GM19324 (cell line): ENCODE data around the gene NCAM2.
"Not testable (repeated sequence)": the region's sequence is repeated elsewhere in the genome, so short reads cannot be mapped to it uniquely, and the experiment has no call there.

Experiments used
- ATAC-seq: cut with Tn5 transposase; IDR thresholded peaks from one replicate; pipeline ENCODE4 v1.9.1; 2021; ENCODE audit warnings: mild to moderate bottlenecking, moderate library complexity; ENCODE audit not compliant: unreplicated experiment, low FRiP score

The NCAM2 gene

DNA sequence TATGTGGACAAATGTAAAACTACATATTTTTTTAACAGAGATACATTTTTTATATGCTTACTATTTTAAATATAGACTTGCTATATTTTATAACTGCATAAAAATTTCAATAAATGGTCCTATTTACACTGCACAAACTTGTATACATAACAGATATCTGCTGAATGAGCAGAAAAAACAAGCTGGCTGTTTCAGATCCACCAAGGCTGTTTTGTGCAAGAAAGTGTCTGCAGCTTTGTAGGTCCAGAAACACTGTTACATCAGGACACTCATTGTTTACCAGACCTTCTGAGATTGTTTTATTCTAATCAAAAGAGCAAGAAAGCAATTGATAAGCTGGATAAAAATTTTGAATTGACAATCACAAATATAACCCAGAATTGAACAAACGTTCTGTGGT is 99.3 kb downstream of the NCAM2 start:
- no peak for ATAC-seq

DNA sequence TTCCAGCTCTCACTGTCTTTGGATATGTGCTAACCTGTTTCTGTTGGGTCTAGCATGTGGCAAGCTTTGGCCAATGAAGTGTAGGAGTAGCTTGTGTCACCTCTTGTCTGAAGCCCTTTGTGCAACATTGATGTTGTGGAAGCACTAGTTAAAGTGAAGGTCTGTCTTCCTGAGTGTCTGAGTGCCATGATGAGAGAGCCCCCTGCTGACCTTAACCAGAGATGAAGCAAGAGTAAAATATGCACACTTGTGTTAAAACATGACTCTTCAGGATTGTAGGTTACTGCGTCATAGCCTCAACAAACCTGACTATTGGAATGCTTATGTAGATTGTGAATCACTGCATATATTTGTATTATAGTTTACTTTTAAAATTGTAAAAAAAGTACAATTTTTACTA is 103.7 kb downstream of the NCAM2 start:
- ATAC-seq: no peak

DNA sequence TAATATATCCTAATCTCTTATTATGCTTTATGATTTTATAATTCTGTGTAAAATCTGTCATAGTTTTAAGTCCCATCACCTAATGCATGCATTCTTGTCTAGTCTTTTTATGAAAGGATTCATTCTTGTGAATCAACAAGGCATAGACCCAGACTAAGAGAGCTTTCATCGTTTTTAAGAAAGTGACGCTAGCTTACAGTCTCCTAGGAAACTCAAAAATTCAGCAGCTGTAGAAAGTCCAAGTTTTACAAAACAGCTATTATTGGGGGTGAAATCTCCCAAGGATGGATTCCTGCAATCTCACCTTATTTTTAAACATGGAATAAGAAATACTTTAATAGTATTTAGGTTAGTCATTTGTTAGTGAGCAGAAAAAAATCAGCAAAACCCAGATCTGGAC is 104.7 kb downstream of the NCAM2 start:
- ATAC-seq: no peak

DNA sequence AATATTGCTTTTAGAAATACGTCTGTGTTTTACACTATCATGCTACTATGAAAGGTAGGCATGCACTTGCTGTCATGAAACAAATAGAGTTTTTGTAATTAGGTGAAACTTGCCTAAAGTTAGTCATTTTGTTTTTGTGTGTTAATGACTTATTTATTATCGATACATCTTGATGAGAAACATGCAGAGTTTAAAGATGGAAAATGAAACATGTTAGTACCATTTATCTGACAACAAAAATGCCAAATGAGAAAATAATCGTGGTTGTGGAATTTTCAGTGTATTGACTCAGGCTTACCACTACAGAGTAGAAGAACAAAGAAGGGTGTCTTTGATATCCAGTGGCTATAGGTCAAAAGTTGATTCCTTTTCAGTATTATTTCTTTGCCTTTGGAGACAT is 105.5 kb downstream of the NCAM2 start:
- no peak for ATAC-seq

DNA sequence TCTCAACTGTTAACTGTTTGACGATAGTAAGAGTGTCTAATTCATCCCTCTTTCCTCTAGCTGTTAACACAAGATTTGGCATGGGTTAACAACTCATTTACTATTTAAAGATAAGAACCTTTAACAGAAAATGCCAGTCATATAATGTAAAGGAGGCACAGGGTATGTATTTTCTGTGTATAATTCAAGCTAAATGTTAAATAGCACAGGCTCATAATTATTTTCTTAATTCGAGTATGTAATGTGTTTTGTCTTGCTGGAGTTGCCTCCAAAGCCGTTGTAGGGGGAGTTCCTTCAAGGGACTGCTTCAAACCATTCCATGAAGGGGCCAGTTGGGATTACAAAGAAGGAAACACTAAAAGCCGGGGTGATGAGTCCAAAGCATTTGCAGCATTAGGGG is 111.5 kb downstream of the NCAM2 start:
- no peak for ATAC-seq

DNA sequence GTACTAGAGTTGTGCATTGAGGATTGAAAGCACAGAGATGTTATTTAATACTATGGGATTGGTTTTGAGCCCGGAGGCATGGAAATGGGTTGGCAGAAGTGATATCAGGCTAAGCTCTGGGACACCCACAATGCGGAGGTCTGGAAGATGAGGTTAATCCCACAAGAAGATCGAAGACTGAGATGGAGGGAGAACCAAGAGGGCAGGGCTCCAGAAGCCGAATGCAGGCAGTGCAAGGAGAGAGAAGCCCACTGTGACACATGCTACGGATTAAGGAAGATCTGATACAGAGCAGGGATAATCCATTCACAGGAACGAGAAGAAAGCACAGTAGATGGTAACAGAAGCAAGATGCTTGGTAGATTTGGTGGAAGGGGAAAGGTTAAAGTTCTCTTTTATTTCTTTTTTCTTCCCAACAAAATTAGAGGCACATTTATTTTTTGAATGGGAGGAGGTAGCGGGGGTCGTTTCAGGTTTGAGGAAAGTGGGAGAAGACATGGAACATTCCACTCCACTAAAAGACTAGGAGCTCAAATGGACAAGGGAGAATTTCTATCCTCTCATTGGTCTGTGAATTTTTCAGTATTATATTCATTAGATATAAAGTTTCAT is 113.2 kb downstream of the NCAM2 start:
- ATAC-seq: no peak

DNA sequence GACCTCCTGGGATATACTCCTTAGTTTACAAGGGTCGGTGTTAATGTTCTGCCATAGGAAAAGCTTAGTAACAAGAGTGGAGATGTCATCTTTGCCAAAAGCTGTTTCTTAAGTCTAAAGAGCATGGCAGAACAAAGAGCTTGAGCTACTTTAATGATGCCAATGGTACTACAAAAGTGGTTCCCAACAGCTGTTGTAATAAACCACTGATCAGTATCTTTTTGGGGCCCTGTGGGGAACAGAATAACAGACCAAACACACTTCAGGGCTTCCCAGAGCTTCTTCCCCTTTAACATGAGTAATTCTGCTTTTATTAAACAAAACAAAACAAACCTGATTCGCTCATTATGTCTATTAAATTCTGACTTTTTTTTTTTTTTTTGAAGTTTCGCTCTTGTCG is 116.3 kb downstream of the NCAM2 start:
- ATAC-seq: no peak

DNA sequence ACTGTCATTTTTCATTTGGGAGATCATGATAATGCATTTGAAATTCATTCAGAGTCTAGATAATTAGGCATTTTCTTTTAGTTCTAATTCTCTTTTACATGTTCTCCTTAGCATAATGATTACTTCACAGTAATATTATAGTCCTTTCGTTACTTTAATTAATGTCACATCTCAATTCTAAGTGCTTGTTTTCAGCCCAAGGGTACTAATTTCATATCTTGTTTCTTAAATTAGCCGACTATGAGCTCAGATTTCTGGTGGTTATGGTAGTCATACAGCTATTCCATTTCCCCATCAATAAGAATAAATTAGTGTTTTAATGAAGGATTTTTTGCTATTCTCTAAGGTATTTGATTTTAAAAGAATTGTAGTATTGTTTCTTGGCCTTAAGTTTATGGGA is 120.9 kb downstream of the NCAM2 start:
- ATAC-seq: no peak

DNA sequence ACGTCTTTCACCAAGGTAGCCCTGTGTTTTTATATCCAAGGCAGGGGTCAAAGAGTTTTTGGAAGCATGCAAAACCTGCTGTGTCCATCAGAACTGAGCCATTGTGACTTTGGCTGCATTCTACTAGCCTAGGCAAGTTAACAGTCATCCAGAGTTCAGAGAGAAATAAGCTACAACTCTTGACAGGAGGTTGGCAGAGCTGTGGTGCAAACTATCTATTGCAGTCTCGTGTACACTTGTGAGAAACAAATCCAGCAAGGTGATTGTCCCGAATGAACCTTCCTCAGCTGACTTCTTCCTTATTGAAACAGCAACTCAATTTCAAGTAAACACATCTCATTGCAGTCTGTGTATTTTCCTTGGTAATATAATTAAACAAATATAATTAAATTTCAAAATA is 124.5 kb downstream of the NCAM2 start:
- ATAC-seq: no peak

DNA sequence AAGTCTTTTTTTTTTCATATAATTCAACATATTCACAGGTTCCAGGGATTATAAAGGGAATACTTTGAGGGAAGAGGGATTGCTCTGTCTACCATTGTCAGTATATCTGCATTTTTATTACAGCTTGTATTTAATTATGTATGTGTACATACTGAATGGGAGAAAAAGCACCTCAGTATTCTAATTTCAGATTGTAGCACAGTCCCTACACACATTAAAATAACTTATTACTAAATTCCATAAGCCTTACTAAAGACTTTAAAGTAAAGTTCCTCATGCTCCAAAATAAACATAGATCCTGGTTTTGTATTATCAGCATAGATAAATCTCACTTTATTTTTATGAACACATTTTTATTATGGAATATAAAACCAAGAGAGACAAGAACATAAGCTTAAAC is 134.2 kb downstream of the NCAM2 start:
- no peak for ATAC-seq

DNA sequence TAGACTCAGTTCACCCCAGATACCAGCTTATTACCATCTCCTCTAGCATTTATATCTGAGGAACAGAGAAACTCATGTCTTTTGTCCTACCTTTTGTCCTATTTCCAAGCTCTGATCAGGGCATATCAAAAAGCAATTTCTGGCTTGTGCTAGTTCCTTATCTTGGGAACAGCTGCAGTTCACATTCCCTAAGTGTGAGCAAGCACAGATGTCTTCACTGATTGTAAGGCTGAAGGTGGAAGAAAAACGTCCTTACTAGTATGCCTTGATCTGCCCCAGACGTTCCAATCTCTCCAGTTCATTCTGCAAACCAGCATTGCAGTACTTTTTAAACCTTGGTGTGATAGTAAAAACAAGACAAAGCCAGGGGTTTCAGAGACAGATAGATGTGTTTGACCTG is 139.8 kb downstream of the NCAM2 start:
- no peak for ATAC-seq

DNA sequence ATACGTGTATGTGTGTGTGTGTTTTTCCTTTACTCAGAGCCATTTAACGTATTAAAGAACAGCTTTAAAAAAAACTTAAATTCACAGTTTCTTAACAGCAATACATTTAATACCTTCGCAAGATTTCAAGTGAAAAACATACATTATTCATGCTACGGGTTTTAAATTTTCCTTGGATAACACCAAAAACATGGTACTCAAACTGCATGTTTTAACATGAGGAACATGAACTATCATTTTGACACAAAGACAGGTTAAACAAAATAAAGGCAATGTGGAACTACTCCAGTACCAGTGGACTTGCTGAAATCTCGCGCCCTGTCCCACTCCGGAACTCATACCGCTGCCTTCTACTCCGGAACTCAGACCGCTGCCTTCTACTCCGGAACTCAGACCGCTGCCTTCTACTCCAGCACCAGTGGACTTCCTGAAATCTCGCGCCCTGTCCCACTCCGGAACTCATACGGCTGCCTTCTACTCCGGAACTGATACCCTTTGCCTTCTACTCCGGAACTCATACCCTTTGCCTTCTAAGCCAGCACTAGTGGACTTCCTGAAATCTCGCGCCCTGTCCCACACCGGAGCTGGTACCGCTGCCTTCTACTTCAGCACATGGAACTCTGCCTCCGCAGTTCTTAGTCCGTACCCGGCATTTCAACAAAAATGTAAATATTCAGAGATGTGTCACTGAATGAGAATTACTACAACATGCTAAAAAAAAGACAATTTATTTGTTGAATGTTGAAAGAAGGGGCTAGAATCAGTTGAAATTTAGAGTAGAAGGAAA is 148.6 kb downstream of the NCAM2 start:
- no peak for ATAC-seq

DNA sequence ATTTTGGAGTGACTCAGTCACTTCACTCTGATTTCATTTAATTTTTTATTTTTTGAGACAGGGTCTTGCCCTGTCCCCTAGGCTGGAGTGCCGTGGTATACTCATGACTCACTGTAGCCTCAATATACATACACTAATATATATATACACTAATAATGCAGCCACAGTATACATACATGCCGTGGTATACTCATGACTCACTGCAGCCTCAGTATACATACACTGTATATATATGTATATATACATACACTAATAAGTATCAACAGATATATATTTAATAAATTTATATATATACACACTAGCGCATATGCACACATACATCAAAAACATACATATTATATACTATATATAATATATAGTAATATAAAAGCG is 149.2 kb downstream of the NCAM2 start:
- ATAC-seq: no peak

DNA sequence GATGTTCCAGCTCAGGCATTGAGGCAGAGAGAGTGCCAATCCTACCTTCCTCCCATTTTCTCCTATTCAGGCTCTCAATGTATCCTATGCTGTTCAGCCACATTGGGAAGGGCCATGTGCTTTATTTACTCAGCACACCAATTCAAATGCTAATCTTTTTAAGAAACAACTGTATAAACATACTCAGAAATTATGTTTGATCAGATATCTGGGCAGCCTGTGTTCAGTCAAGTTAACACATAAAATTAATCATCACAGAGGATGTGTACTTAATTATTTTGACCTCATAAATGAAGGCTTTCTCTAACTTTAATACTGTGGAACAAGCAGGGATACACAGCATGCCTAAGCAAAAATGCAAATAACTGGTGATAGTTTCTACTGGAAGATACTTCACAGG is 149.8 kb downstream of the NCAM2 start:
- no peak for ATAC-seq

DNA sequence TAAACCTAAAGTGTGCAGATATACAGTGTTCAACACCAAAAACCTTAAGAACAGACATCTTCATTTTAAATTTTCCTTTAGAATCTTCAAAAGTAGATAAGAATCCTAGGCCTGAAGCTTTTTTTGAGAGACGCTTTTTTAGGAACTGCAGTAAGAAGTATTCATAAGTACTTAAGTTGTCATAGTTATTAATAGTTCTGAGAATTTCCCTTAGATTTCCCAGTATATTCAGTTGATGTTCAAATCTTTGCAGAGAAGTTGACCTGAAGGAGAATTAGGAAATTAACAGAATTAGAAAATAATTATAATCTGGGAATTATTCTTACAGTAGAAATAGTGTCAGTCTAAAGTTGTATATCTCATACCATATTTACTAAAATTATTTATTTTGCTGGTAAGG is 150.3 kb downstream of the NCAM2 start:
- no peak for ATAC-seq

DNA sequence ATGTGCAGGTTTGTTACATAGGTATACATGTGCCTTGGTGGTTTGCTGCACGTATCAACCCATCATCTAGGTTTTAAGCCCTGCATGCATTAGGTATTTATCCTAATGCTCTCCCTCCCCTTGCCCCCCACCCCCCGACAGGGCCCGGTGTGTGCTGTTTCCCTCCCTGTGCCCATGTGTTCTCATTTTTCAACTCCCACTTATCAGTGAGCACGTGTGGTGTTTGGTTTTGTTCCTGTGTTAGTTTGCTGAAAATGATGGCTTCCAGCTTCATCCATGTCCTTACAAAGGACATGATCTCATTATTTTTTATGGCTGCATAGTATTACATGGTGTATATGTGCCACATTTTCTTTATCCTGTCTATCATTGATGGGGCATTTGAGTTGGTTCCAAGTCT is 151.2 kb downstream of the NCAM2 start:
- ATAC-seq: not testable (repeated sequence)

DNA sequence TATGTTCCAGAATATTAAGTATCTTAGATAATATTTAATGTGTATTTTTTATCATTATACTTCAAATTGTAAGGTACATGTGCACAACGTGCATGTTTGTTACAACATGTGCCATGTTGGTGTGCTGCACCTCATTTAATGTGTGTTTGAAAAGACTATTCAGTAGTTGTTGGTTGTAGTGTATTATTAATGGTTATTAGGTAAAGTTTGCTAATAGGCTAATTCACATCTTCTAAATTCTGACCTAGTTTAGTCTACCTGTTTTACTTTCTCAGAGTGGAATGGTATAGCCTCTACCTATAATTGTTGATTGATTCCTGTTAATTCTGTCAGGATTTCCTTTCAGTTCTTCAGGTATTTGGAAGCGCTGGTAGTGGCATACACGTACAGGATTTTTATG is 153.0 kb downstream of the NCAM2 start:
- no peak for ATAC-seq

DNA sequence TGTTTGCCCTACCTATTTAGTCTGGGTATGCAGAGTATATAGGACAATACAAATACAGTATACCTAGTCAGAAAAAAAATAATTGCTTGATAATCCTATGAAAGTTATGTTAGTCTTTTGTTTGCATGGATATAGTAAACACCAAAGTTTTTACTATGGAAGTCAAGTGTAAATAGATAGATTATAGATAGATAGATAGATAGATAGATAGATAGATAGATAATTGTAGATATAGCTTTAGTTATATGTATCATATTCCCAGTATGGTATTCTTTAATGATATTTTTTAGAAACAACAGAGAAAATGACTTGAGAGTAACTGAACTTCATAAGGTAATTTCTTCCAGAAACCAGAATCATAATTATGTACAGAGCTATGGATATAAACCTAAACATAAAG is 158.2 kb downstream of the NCAM2 start:
- ATAC-seq: no peak

DNA sequence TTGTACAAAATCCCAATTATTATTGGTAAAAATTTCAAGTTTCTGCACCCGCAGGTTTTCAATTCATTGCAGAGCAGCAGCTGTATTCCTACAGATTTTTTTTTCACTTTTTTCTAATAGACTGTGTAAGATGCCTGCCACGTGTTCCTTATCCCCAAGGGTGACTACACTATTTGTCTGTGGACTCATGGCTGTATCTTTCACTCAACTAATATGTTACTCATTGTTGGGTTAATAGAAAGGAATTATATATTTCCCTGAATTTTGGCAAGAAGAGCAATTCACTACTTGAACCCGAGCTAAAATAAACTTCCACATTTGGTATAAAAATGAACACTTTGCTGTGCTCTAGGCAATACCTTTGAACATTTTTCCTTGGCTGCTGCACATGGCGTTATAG is 158.7 kb downstream of the NCAM2 start:
- no peak for ATAC-seq

DNA sequence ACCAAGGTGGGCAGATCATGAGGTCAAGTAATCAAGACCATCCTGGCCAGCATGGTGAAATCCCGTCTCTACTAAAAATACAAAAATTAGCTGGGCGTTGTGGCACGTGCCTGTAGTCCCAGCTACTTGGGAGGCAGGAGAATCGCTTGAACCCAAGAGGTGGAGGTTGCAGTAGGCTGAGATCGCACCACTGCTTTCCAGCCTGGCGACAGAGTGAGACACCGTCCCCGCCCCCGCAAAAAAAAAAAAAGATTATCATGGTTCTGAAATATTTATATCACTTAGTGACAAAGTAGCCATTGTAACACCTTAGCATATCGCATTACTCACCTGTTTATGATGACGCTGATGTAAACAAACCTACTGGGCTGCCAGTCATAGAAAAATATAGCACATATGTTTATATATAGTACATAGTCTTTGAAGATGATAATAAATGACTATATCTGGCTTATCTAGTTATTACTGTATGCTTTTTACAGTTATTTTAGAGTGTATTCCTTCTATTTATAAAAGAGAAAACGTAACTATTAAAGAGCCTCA is 160.2 kb downstream of the NCAM2 start:
- ATAC-seq: no peak

DNA sequence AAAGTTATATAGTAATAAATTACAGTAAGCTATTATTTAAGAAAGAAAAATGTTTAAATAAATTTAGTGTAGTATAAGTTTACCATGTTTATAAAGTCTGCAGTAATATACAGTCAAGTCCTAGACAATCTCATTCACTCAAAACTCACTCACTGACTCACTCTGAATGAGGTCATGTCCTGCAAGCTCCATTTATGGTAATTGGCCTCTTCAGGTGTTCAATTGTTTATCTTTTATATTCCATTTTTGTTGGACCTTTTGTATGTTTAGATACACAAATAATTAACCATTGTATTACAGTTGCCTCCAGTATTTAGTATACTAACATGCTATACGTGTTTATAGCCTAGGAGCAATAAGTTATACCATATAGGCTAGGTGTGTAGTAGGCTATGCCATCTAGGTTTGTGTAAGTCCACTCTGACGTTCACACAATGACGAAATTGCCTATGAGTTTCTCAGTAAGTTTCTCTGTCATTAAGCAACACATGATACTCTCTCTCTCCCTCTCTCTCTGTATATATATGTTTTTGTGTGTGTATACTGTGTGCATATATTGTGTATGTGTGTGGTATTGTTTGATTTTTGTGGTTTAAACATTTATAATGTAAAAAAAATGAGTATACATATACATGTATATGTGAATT is 161.2 kb downstream of the NCAM2 start:
- ATAC-seq: no peak

DNA sequence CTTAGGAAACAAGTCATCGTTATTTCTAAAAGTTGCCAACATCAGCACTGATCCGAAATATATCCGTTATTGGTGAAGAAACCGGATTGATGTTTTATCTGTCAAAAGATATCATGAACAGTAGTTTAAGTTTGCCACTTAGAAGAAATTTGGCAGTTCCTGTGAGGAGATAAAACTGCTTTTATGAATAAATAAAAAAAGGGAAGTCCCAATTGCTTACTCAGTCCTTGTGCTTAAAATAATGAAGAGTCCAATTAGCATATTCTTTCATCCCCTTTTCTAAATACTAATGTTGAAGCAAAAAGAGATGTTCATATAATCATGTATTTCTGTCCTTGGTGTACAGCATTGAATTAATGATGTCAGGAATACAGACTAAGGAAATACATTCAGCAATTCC is 164.6 kb downstream of the NCAM2 start:
- no peak for ATAC-seq
